Mammary epithelial cell (primary cell): ENCODE measurements around the gene PAK1.

Experiments used
- CTCF ChIP-seq, 2 donors: IDR thresholded peaks in 1 of 2; conservative IDR thresholded peaks in 1 of 2; 2 replicates each; pipeline ENCODE4 v1.5.1; 2011 to 2012; ENCODE audit warnings: inconsistent platforms in 2 of 2, low read length in 2 of 2, mild to moderate bottlenecking in 2 of 2, control low read depth in 1 of 2, low read depth in 1 of 2; ENCODE audit not compliant: insufficient read depth in 1 of 2; ENCODE audit errors: extremely low read depth in 1 of 2
- EZH2 ChIP-seq: IDR thresholded peaks from 2 replicates; pipeline ENCODE4 v1.6.1; 2012; ENCODE audit warnings: low read length, inconsistent platforms, borderline replicate concordance

DNA sequence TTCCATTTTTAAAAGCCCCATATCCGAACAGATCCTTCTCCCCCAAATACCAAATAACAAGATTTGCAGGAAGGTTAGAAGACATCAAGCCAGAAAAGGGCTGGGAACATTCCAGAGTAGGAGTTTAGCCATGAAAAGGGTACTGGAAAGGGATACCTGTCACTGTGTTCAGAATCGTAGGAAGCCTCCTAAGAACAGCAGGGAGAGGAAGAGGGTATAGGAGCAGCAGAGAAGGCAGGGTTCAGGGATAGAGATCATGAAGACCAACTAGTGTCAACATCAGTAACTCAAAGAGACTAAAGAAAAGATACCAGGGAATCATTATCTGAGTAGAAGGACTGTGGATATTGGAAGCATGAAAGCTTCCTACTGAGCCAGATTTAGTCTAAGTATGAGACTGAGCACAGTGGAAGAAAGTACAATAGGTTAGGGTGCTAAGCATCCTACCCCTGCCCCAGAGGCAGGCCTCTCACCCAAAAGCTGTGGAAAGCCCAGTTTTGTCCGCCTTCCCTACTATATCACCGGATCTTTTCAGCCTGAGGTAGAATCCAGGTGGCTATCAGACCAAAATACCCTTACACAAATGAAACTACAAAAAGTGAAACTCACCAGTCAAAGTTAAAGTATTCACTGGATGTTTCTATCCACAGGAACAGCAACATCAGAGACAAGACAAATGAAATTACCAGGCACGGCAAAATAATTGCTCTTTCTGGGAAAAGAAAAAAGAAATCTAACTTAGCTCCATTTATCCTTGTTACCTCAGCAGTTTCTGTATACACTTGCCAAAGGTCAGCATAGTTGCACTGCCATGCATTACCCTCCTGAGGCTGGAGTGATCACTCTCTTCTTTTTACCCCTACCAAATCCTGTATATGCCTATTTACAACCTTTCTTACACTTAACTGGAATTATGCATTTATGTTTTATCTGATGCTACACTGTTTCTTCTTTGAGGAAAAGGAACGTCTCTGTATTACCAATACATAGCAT lies 189.1 kb downstream of the PAK1 start:
- TF ChIP-seq CTCF (conservative IDR thresholded peaks at IDR 0.05 in 1 of 2, IDR thresholded peaks at IDR 0.05 in 1 of 2; ENCODE audit: extremely low read depth in 1 of 2, insufficient read depth in 1 of 2, low read depth in 1 of 2, low read length in 2 of 2) (no peak), EZH2 (no peak)
